IPS DF 4.7 (cell line): ENCODE data around the gene ZNF710.

ENCODE experiments used
- DNase-seq: peaks from one replicate; pipeline ENCODE4 v3.0.0-alpha.2; 2013; ENCODE audit warnings: low spot score; ENCODE audit errors: extremely low read depth

The ZNF710 gene

GRCh38 chr15:90037961-90038631 lies 37.0 kb downstream of the ZNF710 start:
- no peak for DNase-seq

GRCh38 chr15:90038632-90039095 lies 37.5 kb downstream of the ZNF710 start:
- DNase-seq, result no peak

GRCh38 chr15:90039996-90040395 lies 38.9 kb downstream of the ZNF710 start:
- DNase-seq, result no peak

GRCh38 chr15:90040618-90041017 lies 39.5 kb downstream of the ZNF710 start:
- no peak for DNase-seq

- no peak for DNase-seq
Observed at GRCh38 chr15:90042356-90042755, 41.2 kb downstream of the ZNF710 start.

GRCh38 chr15:90042766-90043529 lies 41.8 kb downstream of the ZNF710 start:
- no peak for DNase-seq

GRCh38 chr15:90043530-90044010 lies 42.4 kb downstream of the ZNF710 start:
- no peak for DNase-seq

GRCh38 chr15:90044191-90044590 lies 43.1 kb downstream of the ZNF710 start:
- no peak for DNase-seq

GRCh38 chr15:90044916-90045371 lies 43.8 kb downstream of the ZNF710 start:
- DNase-seq, result no peak

GRCh38 chr15:90046289-90046688 lies 45.2 kb downstream of the ZNF710 start:
- DNase-seq, result no peak

GRCh38 chr15:90046911-90047392 lies 45.8 kb downstream of the ZNF710 start:
- no peak for DNase-seq

GRCh38 chr15:90047956-90048575 lies 46.9 kb downstream of the ZNF710 start:
- DNase-seq, result no peak

- DNase-seq, result no peak
Observed at GRCh38 chr15:90049030-90049429, 47.9 kb downstream of the ZNF710 start.

- DNase-seq, result no peak
Observed at GRCh38 chr15:90049666-90050604, 48.8 kb downstream of the ZNF710 start.

GRCh38 chr15:90051874-90052273 lies 50.8 kb downstream of the ZNF710 start:
- DNase-seq, result no peak

- no peak for DNase-seq
Observed at GRCh38 chr15:90053685-90054466, 52.8 kb downstream of the ZNF710 start.

GRCh38 chr15:90054618-90055097 lies 53.5 kb downstream of the ZNF710 start:
- DNase-seq, result no peak

GRCh38 chr15:90055182-90055581 lies 54.1 kb downstream of the ZNF710 start:
- DNase-seq, result no peak

GRCh38 chr15:90056529-90056928 lies 55.4 kb downstream of the ZNF710 start:
- DNase-seq, result no peak

- DNase-seq, result no peak
Observed at GRCh38 chr15:90058308-90058707, 57.2 kb downstream of the ZNF710 start.
